ACHN (cell line): ENCODE results near the gene AKAP13.
"Not testable (repeated sequence)": the region's sequence is repeated elsewhere in the genome, so short reads cannot be mapped to it uniquely, and the experiment has no call there.

Experiments used
- DNase-seq: peaks from one replicate; pipeline ENCODE4 v3.0.0-alpha.2; 2015
- in situ Hi-C: cut with HindIII; loops from 2 replicates; pipeline ENCODE4 v1.10.0; 2017; ENCODE audit warnings: low sequenced_read_pairs, low pct_ligation_motif_present, low pct_unique_long_range_greater_than_20kb

Gene AKAP13

DNA sequence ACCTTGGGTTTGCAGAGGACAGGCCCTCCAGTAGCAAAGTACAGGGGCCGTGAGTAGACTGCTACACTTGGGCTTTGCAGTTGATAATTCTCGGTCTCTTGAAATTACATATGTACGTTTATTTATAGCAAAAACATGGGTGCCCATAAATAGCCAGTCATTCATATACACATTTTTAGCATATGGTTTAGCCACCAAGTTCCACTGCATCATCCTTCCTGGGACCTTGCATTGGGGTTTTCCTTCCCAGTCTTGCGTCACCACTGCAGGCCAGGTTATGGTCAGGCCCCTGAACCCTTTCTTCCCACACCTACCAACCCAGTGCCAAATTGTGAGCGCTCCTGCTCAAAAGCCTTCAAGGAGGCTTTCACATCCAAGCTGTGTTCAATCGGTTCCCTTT lies 401.7 kb downstream of the AKAP13 start:
- no peak for DNase-seq

DNA sequence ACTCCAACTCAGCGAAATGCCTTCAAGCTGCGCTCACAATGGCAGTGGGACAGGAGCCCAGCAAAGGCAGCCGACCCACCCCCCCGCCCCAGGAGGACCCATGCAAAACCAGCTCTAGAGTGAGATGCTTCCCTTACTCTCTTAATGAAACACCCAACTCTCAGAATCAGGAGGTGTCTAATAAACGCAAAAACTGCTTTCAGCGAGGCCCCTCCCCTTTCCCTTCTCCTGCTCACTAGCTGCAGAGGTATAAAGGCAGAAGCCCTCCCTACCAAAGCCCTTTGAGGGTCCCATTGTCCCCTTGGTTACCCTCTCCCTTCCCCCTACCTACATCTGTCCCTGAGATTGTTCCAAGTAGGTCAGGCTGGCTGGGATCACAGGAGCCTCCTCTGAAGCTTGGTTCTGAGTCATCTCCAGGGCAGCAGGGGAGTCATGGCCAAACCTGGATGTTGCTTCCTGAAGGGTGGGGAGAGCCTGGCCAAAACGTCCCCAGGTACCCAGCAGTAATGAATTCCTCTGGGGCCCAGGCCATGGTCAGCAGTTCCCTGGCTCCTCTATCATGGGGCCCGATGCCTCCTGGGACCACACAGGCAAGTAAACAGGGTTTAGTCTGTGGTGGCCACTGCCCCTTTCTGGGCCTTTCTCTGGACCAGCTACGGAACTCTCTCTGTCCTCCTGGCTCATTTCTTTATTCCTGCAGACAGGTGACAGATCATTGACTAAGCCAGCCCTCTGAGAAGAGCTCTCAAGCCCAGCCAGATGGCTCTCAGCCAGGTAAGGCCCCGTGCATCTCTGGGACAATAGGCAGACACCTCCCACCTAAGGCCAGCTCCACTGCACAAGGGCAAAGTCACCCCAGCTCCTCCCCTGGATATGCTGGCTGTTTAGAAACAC lies 405.7 kb downstream of the AKAP13 start:
- DNase-seq = peak; percentile 24
- in situ Hi-C loops = no loop called here

More for the DNA sequence above, 401.7 kb downstream of the AKAP13 start:
- in situ Hi-C loops = no loop called here

DNA sequence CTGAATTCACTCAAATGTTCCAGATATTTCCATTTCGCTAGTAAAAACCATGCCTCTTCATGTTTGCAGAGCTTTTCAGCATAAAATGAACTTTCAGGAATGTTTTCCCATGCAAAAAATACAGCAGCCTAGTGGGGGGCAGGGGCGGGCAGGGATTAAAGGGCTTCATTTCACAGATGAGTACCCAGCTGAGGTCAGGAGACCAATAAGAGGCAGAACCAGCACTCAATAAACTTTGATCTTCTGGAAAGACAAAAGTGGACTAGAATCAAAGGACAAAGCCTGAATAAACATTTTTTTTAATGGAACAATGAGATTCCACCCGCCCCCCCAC lies 406.3 kb downstream of the AKAP13 start:
- in situ Hi-C loops = no loop called here
- no peak for DNase-seq

DNA sequence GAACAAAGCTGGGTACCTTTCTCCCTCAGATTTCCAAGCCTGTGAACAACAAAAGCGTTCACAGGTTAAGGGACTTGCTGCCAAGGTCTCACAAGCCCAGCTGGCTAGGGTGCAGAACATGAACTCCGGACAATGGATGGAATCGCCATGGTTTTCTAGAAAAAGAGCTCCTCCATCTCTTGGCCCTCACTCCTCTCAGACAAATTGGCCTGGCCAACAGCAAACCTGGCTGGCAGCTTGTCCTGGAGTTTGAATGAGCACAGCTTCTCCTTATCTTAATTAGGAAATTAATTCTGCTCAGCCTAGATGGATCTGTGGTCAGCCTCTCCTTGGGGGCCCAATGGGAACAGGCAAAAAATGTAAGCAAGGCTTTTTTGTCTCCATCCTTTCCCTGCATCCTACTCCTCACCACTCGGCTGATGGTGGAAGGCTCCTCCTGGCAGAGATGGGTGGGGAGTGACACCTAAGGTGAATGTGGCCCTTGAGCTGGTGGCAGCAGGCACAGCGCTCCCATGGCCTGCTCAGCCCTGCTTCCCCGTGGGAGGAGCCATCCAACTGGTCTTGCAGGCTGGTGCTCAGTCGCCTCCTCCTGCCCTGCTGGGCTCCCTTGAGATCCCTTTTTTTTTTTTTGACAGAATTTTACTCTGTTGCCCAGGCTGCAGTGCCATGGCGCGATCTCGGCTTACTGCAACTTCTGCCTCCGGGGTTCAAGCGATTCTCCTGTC lies 408.5 kb downstream of the AKAP13 start:
- DNase-seq = no peak
- in situ Hi-C loops = no loop called here

DNA sequence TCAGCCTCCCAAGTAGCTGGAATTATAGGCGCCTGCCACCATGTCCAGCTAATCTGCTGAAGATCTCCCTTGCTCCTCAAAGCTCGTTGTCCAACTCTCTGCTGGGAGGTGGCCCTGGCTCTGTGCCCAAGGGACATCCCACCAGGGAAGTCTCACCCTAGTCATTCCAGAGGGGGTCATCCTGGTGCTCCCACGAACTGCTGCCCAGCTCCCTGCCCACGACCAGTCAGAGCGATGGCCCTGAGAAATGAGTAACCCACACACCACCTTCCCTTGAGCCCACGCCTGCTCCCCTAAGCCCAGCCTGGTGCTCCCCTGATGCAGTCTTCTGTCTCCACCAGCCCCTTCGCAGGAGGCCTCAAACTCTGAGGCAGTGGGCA lies 409.1 kb downstream of the AKAP13 start:
- no peak for DNase-seq
- in situ Hi-C loops = no loop called here

DNA sequence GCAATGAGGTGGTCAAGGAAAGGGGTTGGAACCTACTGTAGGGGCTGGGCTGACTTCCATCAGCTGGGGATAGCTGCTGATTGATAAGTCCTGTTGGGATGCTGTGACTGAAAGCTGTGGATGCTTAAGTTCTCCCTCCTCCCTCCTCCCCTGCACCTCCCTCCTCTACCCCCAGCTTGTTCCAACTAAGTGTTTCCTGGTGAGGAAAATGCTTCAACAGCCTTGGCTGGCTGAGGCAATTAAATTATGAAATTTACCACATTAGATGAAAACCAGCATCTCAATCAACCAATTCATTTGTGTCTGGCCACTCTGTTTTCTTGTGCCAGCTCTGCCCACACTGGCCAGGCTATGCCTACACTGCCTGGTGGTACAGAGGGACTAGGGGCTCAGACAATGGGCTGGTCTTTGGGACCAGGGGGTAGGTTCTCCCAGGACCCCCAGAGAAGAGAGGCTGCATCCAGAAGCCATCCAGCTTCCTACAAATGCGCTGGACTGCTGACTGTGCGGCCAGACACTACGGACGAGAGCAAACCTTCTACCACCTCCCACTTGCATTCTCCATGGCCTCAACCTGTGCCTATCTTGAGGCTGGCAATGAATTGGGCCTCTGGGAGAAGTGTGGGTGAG lies 411.8 kb downstream of the AKAP13 start:
- no peak for DNase-seq
- in situ Hi-C loops = no loop called here

DNA sequence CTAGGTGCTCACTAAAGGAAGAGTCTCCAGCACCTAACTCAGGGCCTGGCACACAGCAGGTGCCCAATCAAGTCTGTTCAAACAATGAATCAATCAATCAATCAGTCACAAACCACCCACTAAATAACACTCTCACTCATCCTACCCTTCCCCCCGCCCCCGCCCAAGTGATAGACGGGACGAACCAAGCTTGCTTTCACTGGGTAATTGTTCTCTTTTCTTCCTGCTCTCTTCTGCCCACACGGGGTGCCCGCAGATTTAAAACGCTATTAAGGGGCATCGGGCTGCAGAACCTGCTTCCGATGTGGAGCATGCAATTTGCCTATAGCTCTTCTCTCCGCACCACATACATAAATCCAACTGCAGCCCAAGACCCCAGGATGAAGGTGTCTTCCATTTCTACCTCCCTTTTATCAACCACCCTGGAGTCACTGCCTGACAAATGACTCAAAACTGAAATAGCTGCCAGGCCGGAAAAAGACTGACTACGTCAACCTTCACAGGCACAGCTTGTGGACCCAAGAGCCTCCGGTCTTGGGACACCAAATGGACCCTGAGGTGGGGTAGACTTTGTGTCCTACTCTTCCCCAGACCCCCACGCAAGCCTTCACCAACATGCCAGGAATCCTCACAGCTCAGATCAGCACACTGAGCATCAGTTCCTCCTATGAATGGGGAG lies 412.6 kb downstream of the AKAP13 start:
- in situ Hi-C loops = no loop called here
- no peak for DNase-seq

DNA sequence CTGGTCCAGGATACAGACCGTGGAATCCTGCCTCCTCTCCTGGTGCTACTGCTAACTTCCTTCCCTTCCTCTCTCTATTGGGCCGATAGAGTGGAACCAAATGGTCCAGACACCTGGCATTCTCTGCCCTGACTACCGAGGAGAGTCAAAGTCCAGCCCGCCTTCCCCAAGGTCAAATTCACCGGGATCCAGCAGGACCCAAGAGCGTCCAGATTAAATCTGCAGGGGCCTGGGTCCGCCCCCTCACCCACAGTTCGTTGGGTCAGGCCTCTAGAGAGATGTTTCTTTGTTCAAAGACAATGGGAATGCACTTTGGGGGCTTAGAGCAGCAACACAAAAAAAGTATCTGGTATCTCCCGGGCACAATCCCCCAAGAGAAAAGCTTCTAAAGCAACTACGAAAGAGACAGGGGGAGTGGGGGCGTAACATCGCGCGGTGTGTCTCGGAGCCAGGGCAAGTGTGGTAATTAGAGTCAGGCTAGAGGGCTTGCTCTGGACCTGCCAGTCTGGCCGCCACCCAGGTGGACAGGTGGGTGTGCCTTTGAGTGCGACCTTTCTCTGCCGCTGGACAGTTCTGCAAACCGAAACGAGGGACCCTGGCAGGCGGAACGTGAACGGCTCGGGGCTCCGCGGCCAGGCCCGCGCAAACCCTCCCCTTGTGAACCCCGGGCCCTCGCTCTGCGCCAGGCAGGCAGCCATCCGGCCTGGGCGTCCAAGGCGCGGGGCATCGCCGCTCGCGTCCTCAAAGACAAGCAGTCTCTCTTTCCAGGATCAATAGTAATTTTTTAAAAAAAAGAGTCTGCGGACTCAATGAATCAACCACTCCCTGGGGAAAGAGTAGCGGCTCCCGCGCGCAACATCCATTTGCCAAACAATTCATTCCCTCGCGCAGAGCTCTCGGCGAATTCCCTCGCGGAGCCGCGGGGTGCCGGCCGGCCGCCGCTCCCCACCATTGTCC lies 413.5 kb downstream of the AKAP13 start:
- in situ Hi-C loops = no loop called here
- peak; percentile 14 for DNase-seq

DNA sequence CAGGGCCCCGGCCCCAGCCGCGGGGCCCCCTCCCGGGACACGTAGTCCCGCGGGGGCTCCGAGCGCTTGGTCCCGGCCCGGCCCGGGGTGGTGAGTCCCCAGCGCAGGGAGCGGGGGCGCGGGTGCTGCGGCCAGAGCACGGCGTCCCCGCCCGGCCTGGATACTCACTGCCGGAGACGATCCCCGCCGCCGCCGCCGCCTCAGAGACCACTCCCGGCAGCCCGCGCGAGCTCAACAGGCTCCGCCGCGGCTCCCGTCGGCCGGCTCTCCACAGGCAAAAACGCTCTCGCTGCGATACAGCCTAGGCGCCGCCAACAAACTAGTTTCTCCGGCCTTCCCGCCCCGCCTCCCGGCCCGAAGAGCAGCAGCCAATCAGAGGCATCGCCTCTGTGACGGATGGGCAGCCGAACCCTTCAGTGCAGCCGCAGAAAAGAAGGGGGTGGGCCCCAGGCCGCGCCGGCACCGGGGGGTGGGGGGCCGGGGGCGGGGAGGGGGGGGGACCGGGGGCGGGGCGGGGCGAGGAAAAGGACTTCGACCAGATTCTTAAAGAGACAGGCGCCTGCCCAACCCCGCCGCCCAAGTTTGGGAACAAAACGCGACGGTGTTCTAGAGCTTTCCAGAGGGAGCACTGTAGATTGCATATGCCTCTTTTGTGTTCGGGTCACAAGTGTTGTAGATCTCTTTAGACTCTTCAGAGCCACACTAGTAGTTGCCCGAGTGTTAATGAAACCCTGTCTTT lies 414.4 kb downstream of the AKAP13 start, which contains the start of gene KLHL25:
Gene KLHL25, minus strand, starts transcription at position 328 of the 739 bp plus-strand sequence. CDS start 25,115 bp downstream, outside the sequence.
- peak; percentile 91 for DNase-seq
- in situ Hi-C loops = no loop called here

DNA sequence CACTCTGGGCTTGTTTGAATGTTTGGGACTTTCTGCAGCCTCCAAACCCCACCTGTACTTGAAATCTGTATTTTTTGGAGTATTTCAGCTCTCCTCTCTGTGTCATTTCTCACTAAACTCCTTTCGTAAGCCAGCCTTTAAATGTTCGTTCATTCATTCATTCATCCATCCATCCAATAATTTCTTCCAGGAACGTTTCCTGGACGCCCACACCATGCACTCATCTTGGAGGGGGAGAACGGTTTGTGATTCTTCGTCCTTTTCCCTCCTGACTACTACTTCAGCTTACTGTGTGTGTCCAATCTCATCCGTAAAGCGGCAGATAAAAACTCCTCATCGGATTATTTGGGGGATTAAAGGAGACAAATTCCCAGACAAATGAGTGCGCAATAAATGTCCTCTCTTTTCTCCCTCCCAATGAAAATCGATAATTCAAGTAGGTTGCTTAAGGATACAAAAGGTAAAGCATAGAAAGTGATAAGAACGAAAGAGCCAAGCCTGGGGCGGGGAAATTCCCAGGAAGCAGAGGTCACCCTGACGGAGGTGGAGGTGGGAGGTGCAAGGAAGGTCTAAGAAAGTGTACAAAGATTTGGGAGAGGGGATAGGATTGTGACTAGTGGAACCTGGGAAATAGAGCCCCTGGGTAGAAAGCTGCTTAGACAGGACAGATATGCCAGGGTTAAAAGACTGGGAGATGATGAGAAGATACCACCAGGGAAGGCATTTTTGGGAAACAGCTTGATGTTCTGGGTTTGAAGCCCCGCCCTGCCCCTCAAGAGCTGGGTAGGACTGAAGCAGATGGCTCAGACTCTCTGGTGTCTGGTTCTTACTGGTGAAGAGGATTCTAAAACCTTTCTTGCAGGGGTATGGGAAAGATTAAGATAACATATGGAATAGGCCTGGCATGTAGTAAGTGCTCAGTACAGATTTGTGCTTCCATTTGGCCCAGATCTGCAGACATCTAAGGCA lies 415.2 kb downstream of the AKAP13 start:
- no peak for DNase-seq
- in situ Hi-C loops = no loop called here

DNA sequence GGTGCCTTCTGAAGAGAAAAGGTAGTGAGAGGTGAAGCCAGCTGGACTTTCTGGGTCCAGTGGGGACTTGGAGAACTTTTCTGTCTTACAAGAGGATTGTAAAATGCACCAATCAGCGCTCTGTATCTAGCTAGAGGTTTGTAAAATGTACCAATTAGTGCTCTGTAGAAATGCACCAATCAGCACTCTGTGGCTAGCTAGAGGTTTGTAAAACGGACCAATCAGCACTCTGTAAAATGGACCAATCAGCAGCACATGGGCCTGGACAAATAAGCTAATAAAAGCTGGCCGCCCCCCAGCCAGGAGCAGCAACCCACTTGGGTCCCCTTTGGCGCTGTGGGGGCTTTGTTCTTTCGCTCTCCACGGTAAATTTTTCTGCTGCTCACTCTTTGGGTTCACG lies 416.0 kb downstream of the AKAP13 start:
- in situ Hi-C loops, DNase-seq: not testable (repeated sequence)
